HG03175 (cell line): Measurements from ENCODE around the gene TLR8.
"Not testable (repeated sequence)": the region's sequence is repeated elsewhere in the genome, so short reads cannot be mapped to it uniquely, and the experiment has no call there.

ENCODE experiments used
- ATAC-seq: cut with Tn5 transposase; IDR thresholded peaks from one replicate; pipeline ENCODE4 v1.9.1; 2021; ENCODE audit warnings: mild to moderate bottlenecking, moderate library complexity; ENCODE audit not compliant: unreplicated experiment

TLR8 gene

DNA sequence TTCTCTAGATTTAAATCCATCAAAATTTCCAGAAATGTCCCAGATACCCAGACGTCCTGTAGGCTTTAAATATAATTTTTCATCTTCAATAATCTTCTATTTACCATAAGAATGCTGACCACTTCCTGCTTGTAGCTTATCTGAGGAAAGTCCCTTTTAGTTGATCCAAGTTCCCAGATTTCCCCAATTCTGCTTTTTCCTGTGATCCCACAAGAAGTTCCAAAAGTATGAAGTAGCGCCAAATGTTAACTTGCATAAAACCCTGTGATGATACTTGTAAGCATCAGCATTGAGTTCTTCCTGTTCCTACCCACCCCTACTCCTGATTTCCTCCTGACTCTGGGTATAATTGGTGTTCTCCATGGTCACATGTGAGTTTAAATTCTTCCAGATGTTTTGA is 10.6 kb upstream of the TLR8 start:
- no peak for ATAC-seq

DNA sequence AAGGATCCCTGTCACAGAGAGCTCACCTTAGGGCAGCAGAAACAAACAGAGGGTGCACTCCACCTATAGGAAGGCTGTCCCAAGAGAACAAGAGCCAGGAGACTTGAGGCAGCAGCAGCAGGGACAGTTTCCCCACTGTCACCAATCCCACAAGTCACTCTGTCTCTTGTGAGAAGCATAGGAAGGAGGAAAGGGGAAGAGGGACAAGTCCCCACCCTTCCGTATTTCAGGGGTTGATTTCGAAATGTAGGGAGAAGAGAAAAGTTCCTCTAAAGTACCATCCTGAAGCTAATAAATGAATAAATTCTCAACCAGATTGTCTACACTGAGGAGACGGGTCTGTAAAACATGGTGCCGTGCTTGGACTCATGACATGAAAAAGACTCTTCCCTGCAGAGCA is 9.5 kb upstream of the TLR8 start:
- no peak for ATAC-seq

DNA sequence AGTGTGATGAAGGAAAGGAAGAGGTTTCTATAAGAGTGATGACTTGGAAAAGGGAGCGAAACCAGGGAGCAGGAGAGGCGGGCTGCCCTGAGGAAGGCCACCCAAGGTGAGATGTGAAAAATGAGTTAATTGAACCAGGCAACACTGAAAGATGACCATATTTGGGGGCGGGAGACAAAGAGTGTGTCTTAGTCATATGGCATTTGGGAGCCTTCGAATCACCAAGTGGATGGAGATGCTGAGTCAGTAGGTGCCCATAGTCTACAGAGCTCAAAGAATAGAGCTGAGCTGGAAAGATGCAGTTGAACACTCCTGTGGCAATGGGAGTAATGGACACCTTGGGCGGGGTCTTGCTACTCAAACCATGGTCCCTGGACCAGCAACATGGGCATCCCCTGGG is 8.3 kb upstream of the TLR8 start:
- no peak for ATAC-seq

DNA sequence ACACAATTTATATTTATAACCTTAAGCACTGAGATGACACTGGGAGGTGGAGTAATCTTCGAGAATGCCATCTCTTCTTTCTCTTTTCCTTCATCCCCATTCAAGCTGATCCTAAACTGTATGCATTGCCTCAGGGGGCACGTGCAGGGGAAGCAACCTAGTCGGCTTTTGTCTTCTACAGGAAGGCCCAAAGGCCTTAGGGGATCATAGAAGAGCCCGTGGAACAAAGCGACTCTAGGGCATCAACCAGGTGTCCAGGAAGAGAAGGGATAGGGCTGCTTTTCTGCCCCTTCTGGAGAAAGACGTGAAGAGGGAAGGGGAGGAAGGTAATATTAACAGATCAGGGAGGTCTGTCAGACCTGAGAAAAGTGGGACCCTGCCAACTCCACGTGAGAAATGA is 6.9 kb upstream of the TLR8 start:
- ATAC-seq, result no peak

DNA sequence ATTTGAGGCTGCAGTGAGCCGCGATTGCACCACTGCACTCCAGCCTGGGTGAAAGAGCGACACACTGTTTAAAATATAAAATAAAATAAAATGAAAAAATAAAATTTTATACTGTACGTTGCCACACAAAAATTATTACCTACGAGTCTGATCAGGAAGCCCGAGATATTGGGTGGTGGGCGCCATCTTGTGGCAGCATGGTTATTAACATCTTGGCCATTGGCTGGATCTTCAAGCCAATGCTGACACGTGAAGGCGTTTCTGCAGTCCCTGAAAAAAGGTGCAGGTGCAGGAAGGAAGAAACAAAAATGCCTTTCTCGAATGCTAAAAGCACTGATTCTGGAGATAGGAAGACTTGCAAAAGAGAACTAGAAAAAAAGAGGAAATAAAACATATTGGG is 4.9 kb upstream of the TLR8 start:
- ATAC-seq, result no peak

DNA sequence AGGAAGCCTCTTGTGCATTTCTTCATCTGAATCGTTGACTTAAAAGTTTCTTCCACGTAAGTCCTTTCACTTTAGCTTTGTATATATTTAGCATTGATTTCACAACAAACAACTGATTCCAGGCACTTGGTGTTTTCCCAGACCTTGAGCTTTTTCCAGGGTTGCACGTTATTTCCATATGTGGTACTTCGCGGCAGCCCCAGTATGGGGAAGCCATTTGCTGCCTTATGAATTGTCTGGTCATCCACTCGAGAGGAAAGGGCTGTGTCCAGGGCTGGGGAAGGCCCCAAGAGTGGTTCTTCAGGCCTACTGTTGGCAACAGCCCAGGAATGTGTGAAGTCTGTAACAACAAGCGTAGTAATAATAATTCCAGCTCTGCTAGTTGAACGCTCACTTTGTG is 2.8 kb upstream of the TLR8 start:
- no peak for ATAC-seq

DNA sequence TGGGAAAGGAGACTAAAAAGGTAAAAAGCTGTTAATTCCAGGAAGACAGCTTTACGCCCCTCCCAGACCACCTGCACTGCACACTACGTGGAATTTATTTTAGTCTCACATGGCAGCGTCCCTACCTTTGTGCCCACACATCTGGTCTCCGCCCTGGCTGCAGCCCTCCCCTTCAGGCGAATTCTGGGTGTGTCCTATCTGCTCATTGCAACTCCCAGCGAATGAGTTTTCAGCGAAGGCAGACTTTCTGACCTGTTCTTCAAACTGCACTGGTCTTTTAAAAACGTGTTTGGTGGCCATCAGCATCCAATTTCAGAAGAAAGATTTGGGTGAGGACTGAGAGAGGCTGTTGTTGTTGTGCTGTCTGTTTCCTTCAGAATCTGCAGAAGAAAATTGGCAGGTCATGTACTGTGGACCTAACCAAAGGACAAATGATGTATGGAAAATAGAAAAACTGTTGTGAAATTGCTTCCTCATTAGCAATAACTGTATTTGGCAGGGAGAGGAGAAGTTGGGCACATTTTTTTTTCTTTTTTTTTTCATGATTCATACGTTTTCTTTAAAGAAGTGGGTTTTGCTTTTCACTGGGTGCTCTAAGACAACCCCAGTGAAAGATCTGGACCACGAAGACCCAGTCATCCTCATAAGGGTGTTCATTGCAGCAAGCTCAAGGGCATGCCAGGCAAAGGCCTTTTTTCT is 4.2 kb downstream of the TLR8 start:
- no peak for ATAC-seq

DNA sequence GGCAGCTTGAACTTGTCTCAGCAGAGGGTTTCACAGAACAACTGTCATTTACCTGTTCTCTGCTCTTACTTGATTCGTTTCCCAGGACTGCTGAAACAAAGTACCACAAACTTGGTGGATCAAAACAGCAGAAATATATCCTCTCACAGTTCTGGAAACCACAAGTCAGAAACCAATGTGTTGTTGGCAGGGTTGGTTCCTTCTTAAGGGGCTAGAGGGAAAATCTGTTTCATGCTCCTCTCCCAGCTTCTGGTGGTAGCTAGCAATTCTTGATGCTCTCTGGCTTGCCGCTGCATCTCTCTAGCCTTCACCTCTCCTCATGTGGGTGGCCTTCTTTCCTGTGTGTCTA is 4.7 kb downstream of the TLR8 start:
- ATAC-seq, result no peak

DNA sequence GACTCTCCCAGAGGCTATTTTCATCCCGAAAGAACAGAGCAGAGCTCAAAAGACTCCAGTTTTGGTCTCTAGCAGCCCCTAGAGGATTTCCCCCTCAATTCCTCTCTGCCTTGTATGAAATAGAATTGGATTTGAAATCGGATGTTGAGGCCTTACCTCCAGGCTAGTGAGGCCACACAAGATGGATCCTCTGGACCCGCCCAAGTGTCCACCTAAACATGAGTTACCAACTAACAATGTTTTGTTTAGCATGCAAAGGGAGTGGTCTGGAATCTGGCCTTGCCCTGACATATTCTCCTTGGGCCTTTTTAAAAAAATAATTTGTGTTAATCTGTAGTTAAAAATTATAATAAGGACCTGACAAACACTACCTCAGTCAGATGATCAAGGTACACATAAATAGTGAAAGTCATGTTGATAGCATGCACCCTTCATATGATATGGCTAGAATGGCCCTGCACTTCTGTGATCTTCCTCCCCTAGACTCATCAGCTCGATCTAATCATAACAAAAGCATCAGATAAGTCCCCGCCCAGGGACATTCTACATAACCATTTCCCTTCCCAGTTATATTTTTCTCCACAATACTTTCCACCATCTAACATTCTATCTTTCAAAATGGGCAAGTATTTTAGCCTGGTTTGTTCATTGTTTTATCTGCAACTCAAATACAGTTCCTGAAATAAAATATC is 6.5 kb downstream of the TLR8 start:
- no peak for ATAC-seq

DNA sequence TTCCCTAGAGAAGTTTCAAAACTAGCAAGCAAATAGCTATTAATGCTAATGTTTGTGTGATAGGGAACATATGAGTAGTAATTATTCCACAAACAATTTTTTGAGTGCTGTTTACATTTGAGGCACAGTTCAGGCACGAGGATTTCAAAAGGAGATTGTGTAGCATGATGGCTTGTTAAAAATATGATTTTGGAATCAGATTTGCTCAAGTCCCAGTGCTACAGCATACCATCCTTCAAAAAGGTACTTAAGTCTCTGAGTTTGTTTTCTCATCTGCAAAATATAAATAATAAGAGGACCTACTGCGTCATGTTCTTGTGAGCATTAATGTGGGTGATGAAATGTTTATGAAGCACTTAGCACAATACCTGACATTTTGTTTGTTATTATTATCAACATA is 11.3 kb downstream of the TLR8 start:
- ATAC-seq, result no peak

DNA sequence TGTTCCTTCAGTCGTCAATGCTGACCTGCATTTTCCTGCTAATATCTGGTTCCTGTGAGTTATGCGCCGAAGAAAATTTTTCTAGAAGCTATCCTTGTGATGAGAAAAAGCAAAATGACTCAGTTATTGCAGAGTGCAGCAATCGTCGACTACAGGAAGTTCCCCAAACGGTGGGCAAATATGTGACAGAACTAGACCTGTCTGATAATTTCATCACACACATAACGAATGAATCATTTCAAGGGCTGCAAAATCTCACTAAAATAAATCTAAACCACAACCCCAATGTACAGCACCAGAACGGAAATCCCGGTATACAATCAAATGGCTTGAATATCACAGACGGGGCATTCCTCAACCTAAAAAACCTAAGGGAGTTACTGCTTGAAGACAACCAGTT is 12.6 kb downstream of the TLR8 start:
- no peak for ATAC-seq

DNA sequence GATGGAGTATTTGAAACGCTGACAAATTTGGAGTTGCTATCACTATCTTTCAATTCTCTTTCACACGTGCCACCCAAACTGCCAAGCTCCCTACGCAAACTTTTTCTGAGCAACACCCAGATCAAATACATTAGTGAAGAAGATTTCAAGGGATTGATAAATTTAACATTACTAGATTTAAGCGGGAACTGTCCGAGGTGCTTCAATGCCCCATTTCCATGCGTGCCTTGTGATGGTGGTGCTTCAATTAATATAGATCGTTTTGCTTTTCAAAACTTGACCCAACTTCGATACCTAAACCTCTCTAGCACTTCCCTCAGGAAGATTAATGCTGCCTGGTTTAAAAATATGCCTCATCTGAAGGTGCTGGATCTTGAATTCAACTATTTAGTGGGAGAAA is 13.2 kb downstream of the TLR8 start:
- no peak for ATAC-seq

DNA sequence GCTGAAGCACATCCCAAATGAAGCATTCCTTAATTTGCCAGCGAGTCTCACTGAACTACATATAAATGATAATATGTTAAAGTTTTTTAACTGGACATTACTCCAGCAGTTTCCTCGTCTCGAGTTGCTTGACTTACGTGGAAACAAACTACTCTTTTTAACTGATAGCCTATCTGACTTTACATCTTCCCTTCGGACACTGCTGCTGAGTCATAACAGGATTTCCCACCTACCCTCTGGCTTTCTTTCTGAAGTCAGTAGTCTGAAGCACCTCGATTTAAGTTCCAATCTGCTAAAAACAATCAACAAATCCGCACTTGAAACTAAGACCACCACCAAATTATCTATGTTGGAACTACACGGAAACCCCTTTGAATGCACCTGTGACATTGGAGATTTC is 14.6 kb downstream of the TLR8 start:
- no peak for ATAC-seq

DNA sequence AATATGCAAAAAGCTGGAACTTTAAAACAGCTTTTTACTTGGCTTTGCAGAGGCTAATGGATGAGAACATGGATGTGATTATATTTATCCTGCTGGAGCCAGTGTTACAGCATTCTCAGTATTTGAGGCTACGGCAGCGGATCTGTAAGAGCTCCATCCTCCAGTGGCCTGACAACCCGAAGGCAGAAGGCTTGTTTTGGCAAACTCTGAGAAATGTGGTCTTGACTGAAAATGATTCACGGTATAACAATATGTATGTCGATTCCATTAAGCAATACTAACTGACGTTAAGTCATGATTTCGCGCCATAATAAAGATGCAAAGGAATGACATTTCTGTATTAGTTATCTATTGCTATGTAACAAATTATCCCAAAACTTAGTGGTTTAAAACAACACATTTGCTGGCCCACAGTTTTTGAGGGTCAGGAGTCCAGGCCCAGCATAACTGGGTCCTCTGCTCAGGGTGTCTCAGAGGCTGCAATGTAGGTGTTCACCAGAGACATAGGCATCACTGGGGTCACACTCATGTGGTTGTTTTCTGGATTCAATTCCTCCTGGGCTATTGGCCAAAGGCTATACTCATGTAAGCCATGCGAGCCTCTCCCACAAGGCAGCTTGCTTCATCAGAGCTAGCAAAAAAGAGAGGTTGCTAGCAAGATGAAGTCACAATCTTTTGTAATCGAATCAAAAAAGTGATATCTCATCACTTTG is 15.6 kb downstream of the TLR8 start:
- ATAC-seq, result no peak

DNA sequence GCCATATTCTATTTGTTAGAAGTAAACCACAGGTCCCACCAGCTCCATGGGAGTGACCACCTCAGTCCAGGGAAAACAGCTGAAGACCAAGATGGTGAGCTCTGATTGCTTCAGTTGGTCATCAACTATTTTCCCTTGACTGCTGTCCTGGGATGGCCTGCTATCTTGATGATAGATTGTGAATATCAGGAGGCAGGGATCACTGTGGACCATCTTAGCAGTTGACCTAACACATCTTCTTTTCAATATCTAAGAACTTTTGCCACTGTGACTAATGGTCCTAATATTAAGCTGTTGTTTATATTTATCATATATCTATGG is 16.1 kb downstream of the TLR8 start:
- no peak for ATAC-seq

DNA sequence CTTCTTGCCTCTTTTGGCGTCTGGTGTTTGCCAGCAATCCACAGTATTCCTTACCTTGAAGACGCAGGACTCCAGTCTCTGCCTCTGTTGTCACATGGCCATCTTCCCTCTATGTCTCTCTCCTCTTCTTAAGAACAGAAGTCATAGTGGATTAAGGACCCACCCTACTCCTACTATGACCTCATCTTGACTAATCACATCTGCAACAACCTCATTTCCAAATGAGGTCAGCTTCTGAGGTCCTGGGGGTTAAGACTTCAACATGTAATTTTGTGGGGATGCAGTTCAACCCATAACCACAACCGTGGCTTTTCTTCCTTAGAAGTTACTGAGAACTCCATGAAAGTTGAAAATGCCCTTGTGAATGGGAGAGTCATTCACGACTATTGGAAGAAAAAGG is 23.3 kb downstream of the TLR8 start:
- no peak for ATAC-seq

DNA sequence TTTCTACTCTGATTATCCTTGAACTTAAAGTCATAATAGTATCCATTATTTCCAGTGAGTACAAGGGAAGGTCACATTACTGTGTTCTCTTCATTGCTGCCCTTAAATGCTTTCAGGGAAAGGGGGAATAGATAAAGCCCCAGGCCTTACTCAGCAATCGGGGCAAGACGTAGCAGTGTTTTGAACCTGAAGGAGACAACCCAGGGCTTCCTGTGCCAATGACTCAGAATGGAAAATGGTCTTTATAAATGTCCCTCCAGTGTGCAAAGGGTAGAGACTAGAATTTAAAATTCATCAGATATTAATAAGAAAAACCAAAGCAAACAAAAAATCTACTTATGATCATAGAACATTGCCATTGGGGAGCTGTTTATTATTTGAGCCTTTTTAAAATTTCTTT is 23.7 kb downstream of the TLR8 start:
- ATAC-seq, result no peak

DNA sequence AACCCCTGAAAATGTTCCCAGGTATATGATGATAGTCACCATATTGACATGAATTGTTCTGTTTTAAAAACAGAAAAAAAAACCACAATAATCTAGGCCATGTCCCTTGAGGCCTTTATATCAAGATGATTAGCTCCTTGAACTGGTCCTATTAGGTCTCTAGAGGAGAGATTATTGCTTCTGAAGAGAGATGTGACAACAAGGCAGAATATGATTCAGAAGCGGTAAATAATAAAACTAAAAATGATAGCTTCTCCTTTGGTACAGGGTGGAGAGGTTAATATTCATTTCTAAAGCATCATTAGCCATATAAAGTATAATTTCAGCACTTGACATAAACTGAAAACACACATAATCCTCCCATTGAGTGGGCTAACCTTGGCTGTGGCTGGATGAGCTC is 25.8 kb downstream of the TLR8 start:
- ATAC-seq, result no peak

DNA sequence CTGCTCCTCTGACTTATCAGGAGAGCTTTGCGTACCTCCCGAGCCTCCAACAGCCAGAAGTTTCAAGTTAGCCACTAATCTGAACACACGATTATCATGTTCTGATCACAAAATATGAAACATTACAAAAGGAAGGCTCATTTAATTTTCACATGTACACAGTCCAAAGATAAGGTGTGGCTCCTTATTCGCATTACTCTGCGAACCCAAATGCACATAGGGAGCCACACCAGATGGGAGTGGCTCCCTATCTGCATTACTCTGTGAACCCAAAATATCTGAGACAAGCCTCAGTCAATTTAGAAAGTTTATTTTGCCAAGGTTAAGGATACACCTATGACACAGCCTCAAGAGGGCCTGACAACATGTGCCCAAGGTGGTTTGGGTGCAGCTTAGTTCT is 28.4 kb downstream of the TLR8 start:
- no peak for ATAC-seq

DNA sequence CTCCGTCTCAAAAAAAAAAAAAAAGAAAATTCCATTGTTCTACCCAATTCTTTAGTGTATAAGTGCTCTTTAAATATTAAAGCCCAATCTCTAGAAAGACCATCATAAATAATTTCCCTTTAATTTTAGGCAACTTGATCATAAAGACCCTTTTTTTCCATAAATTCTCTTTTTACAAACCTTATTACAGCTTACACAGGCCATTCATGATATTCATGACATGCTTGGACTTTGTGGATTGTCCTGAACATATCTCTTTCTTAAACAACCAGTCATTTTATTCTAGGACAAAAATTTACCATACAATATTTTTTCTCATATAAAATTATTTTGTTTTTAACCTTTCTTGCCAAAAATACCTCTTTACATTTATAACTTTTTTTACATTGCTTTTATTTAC is 30.5 kb downstream of the TLR8 start:
- no peak for ATAC-seq

DNA sequence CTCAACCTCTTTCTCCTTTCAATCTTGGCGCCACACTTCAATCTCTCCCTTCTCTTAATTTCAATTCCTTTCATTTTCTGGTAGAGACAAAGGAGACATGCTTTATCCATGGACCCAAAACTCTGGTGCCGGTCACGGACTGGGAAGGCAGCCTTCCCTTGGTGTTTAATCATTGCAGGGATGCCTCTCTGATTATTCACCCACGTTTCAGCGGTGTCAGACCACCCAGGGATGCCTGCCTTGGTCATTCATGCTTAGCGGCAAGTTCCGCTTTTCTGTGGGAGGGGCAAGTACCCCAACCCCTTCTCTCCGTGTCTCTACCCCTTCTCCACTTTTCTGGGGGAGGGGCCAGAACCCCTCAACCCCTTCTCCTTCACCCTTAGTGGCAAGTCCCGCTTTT is 34.1 kb downstream of the TLR8 start:
- ATAC-seq, result not testable (repeated sequence)

DNA sequence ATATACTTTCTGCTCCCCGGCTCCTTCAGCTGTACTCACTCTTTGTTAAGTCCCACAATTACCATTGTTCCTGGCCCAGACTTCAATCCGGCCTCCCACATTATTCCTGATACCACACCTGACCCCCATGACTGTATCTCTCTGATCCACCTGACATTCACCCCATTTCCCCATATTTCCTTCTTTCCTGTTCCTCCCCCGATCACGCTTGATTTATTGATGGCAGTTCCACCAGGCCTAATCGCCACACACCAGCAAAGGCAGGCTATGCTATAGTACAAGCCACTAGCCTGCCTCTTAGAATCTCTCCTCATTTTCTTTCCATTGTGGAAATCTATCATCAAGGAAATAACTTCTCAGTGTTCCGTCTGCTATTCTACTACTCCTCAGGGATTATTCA is 37.2 kb downstream of the TLR8 start:
- ATAC-seq, result not testable (repeated sequence)

DNA sequence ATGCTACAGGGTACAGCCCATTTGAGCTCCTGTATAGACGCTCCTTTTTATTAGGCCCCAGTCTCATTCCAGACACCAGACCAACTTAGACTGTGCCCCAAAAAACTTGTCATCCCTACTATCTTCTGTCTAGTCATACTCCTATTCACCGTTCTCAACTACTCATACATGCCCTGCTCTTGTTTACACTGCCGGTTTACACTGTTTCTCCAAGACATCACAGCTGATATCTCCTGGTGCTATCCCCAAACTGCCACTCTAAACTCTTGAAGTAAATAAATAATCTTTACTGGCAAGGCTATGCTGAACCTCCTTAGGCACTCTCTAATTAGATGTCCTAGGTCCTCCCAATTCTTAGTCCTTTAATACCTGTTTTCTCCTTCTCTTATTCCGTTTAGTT is 38.0 kb downstream of the TLR8 start:
- not testable (repeated sequence) for ATAC-seq
